ENCODE measurements around the gene PLCB2. TPM values are rescaled to one million over a fixed set of nuclear protein-coding genes. Genes with fewer than 3 reads are reported as not detected.

PLCB2 gene
- total RNA-seq, 1 experiment from 2014 or later = 0.84 TPM

DNA sequence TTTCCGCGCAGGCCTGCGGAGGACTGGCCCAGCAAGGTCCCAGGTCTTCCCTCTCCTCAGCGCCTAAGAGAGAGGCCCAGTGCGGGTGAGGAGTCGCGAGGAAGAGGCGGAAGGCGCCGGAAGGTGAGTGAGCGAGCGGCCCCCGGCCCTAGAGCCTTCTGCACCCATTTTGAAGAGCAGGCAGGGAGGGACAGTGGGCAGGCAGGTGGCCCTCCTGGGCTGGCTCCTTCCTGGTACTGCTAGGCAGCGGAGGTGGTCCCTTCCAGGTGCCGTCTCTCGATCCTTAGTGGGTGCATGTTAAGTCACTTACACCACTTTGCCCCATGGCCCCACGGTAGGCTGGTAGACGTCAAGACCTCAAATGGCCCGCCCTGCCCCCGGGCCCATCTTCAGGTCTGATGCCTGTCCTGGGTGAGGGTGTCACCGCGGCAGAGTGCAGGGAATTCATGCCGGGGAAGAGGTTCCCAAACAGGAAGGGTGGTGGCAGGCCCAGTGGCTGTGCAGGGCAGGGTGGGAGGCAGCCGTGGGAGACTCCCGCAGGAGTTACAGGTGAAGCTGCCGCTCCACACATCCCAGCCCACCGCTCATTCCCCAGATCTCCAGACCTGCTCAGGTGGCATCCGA lies 54.5 kb downstream of the PLCB2 start:
- no peak for DNase-seq (ENCODE audit: unreplicated experiment)
- H3K27me3 Mint-ChIP-seq (ENCODE audit: insufficient read depth, unreplicated experiment) = no peaks in the 10 kb centered on the region
- ChIA-PET CTCF (interaction anchor here (2.9 kb wide), 1 partner anchor 21 kb away, joined by 20 read pairs; no protein-coding TSS in a partner anchor), POLR2A (no interaction called here)
- peaks cover 28% of the 10 kb centered on the region for H3K36me3 Mint-ChIP-seq (ENCODE audit: insufficient read depth, unreplicated experiment)
- no peak overlapping the region for H3K27ac Mint-ChIP-seq (ENCODE audit: low read depth, unreplicated experiment)
- TF ChIP-seq, protein P1, sequence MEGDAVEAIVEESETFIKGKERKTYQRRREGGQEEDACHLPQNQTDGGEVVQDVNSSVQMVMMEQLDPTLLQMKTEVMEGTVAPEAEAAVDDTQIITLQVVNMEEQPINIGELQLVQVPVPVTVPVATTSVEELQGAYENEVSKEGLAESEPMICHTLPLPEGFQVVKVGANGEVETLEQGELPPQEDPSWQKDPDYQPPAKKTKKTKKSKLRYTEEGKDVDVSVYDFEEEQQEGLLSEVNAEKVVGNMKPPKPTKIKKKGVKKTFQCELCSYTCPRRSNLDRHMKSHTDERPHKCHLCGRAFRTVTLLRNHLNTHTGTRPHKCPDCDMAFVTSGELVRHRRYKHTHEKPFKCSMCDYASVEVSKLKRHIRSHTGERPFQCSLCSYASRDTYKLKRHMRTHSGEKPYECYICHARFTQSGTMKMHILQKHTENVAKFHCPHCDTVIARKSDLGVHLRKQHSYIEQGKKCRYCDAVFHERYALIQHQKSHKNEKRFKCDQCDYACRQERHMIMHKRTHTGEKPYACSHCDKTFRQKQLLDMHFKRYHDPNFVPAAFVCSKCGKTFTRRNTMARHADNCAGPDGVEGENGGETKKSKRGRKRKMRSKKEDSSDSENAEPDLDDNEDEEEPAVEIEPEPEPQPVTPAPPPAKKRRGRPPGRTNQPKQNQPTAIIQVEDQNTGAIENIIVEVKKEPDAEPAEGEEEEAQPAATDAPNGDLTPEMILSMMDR (IDR thresholded peaks at IDR 0.05; ENCODE audit: unreplicated experiment) = no peak
- no TSS peak for BruUV-seq (replicated peaks)
- H3K9me3 Mint-ChIP-seq (ENCODE audit: unreplicated experiment) = no peaks in the 10 kb centered on the region
- intact Hi-C loops (cut with micrococcal nuclease) = no loop called here
- peaks cover 12% of the 10 kb centered on the region for H3K4me1 Mint-ChIP-seq (ENCODE audit: insufficient read depth, unreplicated experiment)
- no peak overlapping the region for H3K4me3 Mint-ChIP-seq (ENCODE audit: unreplicated experiment)

DNA sequence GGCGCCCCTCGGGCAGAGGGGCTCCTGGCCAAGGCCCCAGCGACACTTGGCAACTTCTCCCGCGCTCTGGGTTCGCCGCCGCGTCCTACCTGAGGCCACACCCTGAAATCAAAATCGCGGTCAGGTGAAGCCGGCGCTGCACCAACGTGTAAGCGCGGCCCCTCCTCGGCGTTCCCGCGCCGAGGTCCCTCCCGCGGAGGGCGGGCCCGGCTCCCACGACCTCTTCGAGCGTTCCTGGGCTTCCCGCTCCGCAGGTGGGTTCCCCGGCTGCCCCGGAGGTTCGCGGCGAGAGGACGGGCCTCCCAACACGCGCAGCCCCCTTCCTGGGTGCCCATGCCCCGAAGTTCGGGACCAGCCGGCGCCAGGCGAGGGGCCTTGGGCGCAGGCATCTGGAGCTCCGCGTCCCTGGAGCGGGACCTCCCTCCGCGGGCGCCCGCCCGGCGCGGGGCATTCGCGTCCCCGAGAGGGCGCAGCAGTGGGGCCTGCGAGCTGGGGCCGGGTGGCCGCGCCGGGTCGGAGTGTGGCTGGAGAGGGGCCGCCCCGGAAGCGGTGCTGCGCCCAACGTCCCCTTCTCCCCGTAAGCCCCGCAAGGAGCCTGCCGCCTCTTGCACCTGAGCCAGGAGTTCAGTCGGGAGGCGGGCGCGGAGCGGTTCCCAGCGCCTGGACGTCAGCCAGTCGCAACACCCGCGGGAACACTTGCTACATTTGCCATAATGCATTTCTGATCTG lies 55.1 kb downstream of the PLCB2 start:
- CTCF ChIA-PET = no interaction called here
- POLR2A ChIA-PET = no interaction called here
- TF ChIP-seq, protein P1 (IDR thresholded peaks at IDR 0.05; ENCODE audit: unreplicated experiment) = no peak
- Mint-ChIP-seq H3K4me1 (ENCODE audit: insufficient read depth, unreplicated experiment) (peaks cover 12% of the 10 kb centered on the region), H3K27ac (ENCODE audit: low read depth, unreplicated experiment) (no peak overlapping the region), H3K4me3 (ENCODE audit: unreplicated experiment) (no peak overlapping the region), H3K27me3 (ENCODE audit: insufficient read depth, unreplicated experiment) (no peaks in the 10 kb centered on the region), H3K9me3 (ENCODE audit: unreplicated experiment) (no peaks in the 10 kb centered on the region), H3K36me3 (ENCODE audit: insufficient read depth, unreplicated experiment) (peaks cover 28% of the 10 kb centered on the region)
- intact Hi-C loops (cut with micrococcal nuclease) = no loop called here
- DNase-seq (ENCODE audit: unreplicated experiment) = no peak
- BruUV-seq (replicated peaks) = no TSS peak

DNA sequence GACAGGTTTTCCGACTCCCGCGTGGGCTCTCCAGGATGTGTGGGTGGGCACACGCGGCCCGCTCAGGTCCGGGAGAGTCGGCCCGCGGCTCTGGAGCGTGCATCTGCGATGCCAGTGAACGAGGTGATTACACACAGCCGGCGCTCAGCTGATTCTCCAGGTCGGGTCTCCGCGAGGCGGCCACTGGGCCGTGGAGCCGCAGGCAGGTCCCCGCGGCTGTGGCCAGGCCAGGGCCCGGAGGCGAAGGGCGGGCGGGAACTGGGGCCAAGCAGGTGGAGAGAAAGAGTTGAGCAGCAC lies 55.6 kb downstream of the PLCB2 start:
- Mint-ChIP-seq H3K27me3 (ENCODE audit: insufficient read depth, unreplicated experiment) (no peaks in the 10 kb centered on the region), H3K4me3 (ENCODE audit: unreplicated experiment) (no peak overlapping the region), H3K4me1 (ENCODE audit: insufficient read depth, unreplicated experiment) (peaks cover 12% of the 10 kb centered on the region), H3K27ac (ENCODE audit: low read depth, unreplicated experiment) (no peak overlapping the region), H3K36me3 (ENCODE audit: insufficient read depth, unreplicated experiment) (peaks cover 25% of the 10 kb centered on the region), H3K9me3 (ENCODE audit: unreplicated experiment) (no peaks in the 10 kb centered on the region)
- DNase-seq (ENCODE audit: unreplicated experiment) = no peak
- no TSS peak for BruUV-seq (replicated peaks)
- ChIA-PET CTCF (no interaction called here), POLR2A (no interaction called here)
- TF ChIP-seq, protein P1 (IDR thresholded peaks at IDR 0.05; ENCODE audit: unreplicated experiment) = no peak
- intact Hi-C loops (cut with micrococcal nuclease) = no loop called here

DNA sequence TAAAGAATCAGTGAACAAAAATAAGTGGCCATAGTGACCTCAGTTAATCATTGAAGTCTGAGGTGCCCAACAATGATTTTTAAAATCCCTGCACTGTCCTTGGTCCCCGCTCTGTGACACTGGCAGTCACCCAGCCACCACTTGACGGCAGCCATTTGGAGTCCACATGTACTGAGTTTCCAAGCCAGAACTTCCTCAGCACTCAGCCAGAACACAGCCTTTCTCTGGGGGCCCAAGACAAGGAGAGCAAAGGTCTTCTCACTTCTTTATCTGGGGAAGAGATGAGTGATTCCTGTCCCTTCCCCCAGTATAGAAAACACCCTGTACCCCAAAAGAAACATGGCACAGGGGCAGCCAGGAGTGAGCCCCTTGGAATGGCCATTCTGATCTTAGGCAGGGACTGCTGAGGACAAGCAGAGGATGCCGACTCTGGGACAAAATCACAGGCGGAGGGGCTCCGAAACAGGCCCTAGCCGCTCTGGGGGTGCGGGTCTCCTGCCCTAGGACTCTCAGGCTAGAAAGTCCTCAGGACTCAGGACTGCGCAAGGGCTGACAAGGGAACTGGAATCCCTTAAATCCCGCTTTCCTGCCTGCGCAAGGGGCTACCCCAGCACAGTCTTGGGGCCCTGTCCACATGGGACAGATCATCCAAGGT lies 56.1 kb downstream of the PLCB2 start:
- no peak overlapping the region for H3K4me3 Mint-ChIP-seq (ENCODE audit: unreplicated experiment)
- BruUV-seq (replicated peaks) = no TSS peak
- H3K4me1 Mint-ChIP-seq (ENCODE audit: insufficient read depth, unreplicated experiment) = peaks cover 12% of the 10 kb centered on the region
- ChIA-PET CTCF (interaction anchor here (1.7 kb wide), 1 partner anchor 23 kb away, joined by 12 read pairs; no protein-coding TSS in a partner anchor), POLR2A (no interaction called here)
- TF ChIP-seq, protein P1 (IDR thresholded peaks at IDR 0.05; ENCODE audit: unreplicated experiment) = no peak
- no peak for DNase-seq (ENCODE audit: unreplicated experiment)
- intact Hi-C loops (cut with micrococcal nuclease) = no loop called here
- H3K9me3 Mint-ChIP-seq (ENCODE audit: unreplicated experiment) = no peaks in the 10 kb centered on the region
- H3K27ac Mint-ChIP-seq (ENCODE audit: low read depth, unreplicated experiment) = no peak overlapping the region
- H3K36me3 Mint-ChIP-seq (ENCODE audit: insufficient read depth, unreplicated experiment) = peaks cover 22% of the 10 kb centered on the region
- H3K27me3 Mint-ChIP-seq (ENCODE audit: insufficient read depth, unreplicated experiment) = no peaks in the 10 kb centered on the region

All from MCF 10A (cell line).